Hepatocyte (in vitro differentiated cells): Measurements from ENCODE around the gene LLGL1. TPM values are rescaled to one million over a fixed set of nuclear protein-coding genes. Genes with fewer than 3 reads are reported as not detected.

Source experiments
- DNase-seq: peaks from one replicate; pipeline ENCODE4 v3.0.0-alpha.2; 2016; ENCODE audit warnings: low spot score
- H2AFZ ChIP-seq: fragments of 200-600 bp; sonication (generic); 2 replicates; pipeline ENCODE4 v1.6.0; 2016; ENCODE audit warnings: antibody characterized with exemption, mild to moderate bottlenecking
- H3K27ac ChIP-seq: fragments of 200-600 bp; sonication (generic); 2 replicates; pipeline ENCODE4 v1.5.1; 2016; ENCODE audit warnings: mild to moderate bottlenecking
- H3K27me3 ChIP-seq: fragments of 200-600 bp; sonication (generic); 2 replicates; pipeline ENCODE4 v1.6.1; 2016
- H3K36me3 ChIP-seq: fragments of 200-600 bp; sonication (generic); replicated peaks from 2 replicates; pipeline ENCODE4 v1.5.1; 2016; ENCODE audit warnings: low read depth; ENCODE audit not compliant: insufficient read depth
- H3K4me1 ChIP-seq: fragments of 200-600 bp; sonication (generic); 2 replicates; pipeline ENCODE4 v1.5.1; 2016; ENCODE audit warnings: mild to moderate bottlenecking, moderate library complexity; ENCODE audit not compliant: insufficient read depth
- H3K4me2 ChIP-seq: fragments of 200-600 bp; sonication (generic); 2 replicates; pipeline ENCODE4 v1.6.0; 2016
- H3K4me3 ChIP-seq: fragments of 200-600 bp; sonication (generic); 2 replicates; pipeline ENCODE4 v1.5.1; 2016; ENCODE audit warnings: mild to moderate bottlenecking
- H3K79me2 ChIP-seq: fragments of 200-600 bp; sonication (generic); 2 replicates; pipeline ENCODE4 v1.6.0; 2017; ENCODE audit warnings: mild to moderate bottlenecking
- H3K9me2 ChIP-seq: fragments of 200-600 bp; sonication (generic); replicated peaks from 2 replicates; pipeline ENCODE4 v1.6.0; 2017; ENCODE audit warnings: mild to moderate bottlenecking; ENCODE audit not compliant: insufficient read depth
- H3K9me3 ChIP-seq: fragments of 200-600 bp; sonication (generic); 2 replicates; pipeline ENCODE4 v1.5.1; 2016; ENCODE audit warnings: low read depth, mild to moderate bottlenecking
- H4K20me1 ChIP-seq: fragments of 200-600 bp; sonication (generic); 2 replicates; pipeline ENCODE4 v1.6.0; 2016; ENCODE audit warnings: mild to moderate bottlenecking; ENCODE audit not compliant: insufficient read depth, poor library complexity, severe bottlenecking
- EZH2 ChIP-seq: fragments of 200-600 bp; sonication (generic); IDR thresholded peaks from 2 replicates; pipeline ENCODE4 v1.6.1; 2016; ENCODE audit warnings: antibody characterized with exemption, mild to moderate bottlenecking, borderline replicate concordance
- EZH2phosphoT487 ChIP-seq: fragments of 200-600 bp; sonication (generic); IDR thresholded peaks from one replicate; pipeline ENCODE4 v1.6.1; 2018; ENCODE audit warnings: antibody characterized with exemption, mild to moderate bottlenecking, low read depth, moderate library complexity; ENCODE audit not compliant: unreplicated experiment, severe bottlenecking
- WGBS: methylation state at CpG from one replicate; pipeline ENCODE4 v1.1.6; 2016; ENCODE audit warnings: low lambda C conversion rate; ENCODE audit errors: missing lambda C conversion rate; 5-methylcytosine and 5-hydroxymethylcytosine counted together
- polyA plus RNA-seq: library from polyadenylated mRNA; unstranded; fragments of >200 nt; fragmentation: Nextera tagmentation; extraction: Ambion mirVana; gene quantifications from 2 replicates; pipeline ENCODE4 v1.2.1, GENCODE V29; 2016
- total RNA-seq: library from RNA; depleted of rRNA; stranded (reverse); fragments of >200 nt; gene quantifications from 2 replicates; pipeline ENCODE4 v1.2.3, GENCODE V29; 2014
- TF ChIP-seq, protein P1 (sequence below): fragments of 200-600 bp; sonication (generic); IDR thresholded peaks from 2 replicates; pipeline ENCODE4 v1.5.1; 2016; ENCODE audit warnings: antibody characterized with exemption, mild to moderate bottlenecking; ENCODE audit not compliant: poor library complexity

Gene LLGL1
- total and polyA plus RNA-seq, 2 experiments from 2014 or later, result 5.4 to 51.9 TPM

DNA sequence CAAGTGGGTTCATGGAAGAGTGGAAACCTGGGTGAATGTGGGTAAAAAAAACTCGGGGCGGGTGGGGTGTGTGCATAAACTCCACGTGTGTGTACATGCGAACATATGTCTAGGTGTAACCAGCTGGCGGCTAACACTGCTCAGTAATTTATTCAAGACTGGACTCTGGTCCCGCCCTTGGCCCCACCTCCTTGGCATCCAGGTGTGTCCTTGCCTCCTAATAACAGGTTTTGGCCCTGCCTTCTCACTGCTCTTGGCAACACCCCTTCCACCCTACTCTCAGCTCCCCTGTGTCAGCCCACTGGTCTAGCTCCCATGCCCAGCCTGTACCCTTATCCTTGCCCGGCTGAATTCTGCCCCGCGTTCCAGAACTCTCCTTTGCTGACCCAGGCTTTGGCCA lies 24.8 kb downstream of the LLGL1 start:
- H3K9me3 ChIP-seq, result no peaks in the 10 kb centered on the region
- WGBS, result 94% methylated on average over 9 of the region's 9 CpGs
- H2AFZ ChIP-seq, result no peak overlapping the region
- no peak for DNase-seq
- no peak overlapping the region for H3K27ac ChIP-seq
- H3K79me2 ChIP-seq, result peaks cover 2% of the 10 kb centered on the region
- H3K9me2 ChIP-seq, result no peaks in the 10 kb centered on the region
- no peaks in the 10 kb centered on the region for H4K20me1 ChIP-seq
- H3K27me3 ChIP-seq, result no peaks in the 10 kb centered on the region
- H3K36me3 ChIP-seq, result no peaks in the 10 kb centered on the region
- no peaks in the 10 kb centered on the region for H3K4me1 ChIP-seq
- no peak for TF ChIP-seq EZH2phosphoT487
- TF ChIP-seq, protein P1, sequence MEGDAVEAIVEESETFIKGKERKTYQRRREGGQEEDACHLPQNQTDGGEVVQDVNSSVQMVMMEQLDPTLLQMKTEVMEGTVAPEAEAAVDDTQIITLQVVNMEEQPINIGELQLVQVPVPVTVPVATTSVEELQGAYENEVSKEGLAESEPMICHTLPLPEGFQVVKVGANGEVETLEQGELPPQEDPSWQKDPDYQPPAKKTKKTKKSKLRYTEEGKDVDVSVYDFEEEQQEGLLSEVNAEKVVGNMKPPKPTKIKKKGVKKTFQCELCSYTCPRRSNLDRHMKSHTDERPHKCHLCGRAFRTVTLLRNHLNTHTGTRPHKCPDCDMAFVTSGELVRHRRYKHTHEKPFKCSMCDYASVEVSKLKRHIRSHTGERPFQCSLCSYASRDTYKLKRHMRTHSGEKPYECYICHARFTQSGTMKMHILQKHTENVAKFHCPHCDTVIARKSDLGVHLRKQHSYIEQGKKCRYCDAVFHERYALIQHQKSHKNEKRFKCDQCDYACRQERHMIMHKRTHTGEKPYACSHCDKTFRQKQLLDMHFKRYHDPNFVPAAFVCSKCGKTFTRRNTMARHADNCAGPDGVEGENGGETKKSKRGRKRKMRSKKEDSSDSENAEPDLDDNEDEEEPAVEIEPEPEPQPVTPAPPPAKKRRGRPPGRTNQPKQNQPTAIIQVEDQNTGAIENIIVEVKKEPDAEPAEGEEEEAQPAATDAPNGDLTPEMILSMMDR, result no peak
- TF ChIP-seq EZH2, result no peak
- H3K4me3 ChIP-seq, result no peak overlapping the region
- H3K4me2 ChIP-seq, result no peak overlapping the region

DNA sequence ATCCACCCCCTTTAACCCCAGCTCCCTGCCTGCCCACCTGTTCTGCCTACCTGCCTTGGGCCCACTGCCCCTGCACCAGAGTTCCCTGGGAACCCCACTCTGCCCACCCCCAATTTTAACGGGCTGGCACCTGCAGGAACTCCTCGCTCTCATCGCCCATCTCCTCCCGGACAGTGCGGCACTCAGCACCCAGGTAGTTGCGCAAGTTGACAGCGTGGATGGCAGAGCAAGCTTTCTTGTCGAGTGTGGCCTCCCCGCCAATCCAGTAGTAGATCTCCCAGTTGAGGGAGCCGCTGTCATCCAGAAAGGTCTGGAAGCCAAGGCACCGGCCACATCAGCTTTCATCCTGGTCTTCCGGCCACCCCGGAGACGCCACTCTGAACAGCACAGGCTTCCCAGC lies 25.3 kb downstream of the LLGL1 start:
- TF ChIP-seq EZH2phosphoT487 (no peak), EZH2 (no peak)
- TF ChIP-seq, protein P1, result no peak
- Histone ChIP-seq H3K27me3 (no peaks in the 10 kb centered on the region), H3K9me2 (no peaks in the 10 kb centered on the region), H3K4me2 (no peak overlapping the region), H2AFZ (no peak overlapping the region), H3K36me3 (no peaks in the 10 kb centered on the region), H3K9me3 (no peaks in the 10 kb centered on the region), H3K27ac (no peak overlapping the region), H3K79me2 (peaks cover 7% of the 10 kb centered on the region), H4K20me1 (peaks cover 2% of the 10 kb centered on the region), H3K4me3 (no peak overlapping the region), H3K4me1 (no peaks in the 10 kb centered on the region)
- no peak for DNase-seq
- 94% methylated on average over 14 of the region's 14 CpGs for WGBS

DNA sequence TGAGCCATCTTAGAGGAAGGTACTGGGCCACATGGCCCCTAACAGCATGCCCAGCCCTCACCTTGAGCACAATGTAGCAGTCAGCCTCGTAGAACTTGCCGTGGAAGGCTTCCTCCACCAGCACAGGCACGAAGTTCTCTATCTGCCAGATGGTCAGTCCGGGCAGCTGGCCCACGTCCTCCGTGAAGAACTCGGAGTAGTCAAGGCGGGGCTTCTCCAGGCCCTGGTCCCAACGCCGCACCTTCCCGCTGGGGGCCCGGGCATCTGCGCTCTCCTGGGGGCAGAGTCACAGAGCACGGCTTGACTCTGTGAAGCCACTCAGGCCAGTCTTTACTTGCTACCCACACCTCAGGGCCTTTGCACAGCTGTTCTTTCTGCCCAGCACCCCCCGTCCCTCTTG lies 25.8 kb downstream of the LLGL1 start:
- Histone ChIP-seq H4K20me1 (peaks cover 7% of the 10 kb centered on the region), H3K4me1 (no peaks in the 10 kb centered on the region), H3K79me2 (peaks cover 12% of the 10 kb centered on the region), H3K36me3 (no peaks in the 10 kb centered on the region), H2AFZ (no peak overlapping the region), H3K4me3 (no peak overlapping the region), H3K27me3 (no peaks in the 10 kb centered on the region), H3K4me2 (no peak overlapping the region), H3K27ac (no peak overlapping the region), H3K9me3 (no peaks in the 10 kb centered on the region), H3K9me2 (no peaks in the 10 kb centered on the region)
- DNase-seq, result no peak
- 95% methylated on average over 15 of the region's 15 CpGs for WGBS
- TF ChIP-seq, protein P1, result no peak
- TF ChIP-seq EZH2phosphoT487 (no peak), EZH2 (no peak)

DNA sequence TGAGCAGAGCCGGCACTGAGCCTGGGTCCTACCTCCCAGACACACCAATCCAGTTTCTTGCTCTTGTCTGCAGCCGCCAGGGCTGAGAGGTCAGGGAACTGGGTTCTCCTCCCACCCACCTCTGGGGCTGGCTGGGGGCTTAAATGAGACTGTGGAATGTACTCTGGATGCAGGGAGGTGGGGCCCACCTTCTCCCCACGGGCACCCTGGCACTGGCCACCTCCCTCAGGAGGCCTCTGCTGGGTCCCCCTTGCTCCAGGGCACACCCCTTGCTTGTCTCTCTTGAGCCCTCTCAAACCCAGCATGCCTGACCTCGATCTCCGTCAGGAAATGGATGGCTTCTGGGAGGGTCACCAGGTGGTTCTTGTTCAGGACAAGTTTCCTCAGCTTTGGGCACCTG lies 26.7 kb downstream of the LLGL1 start:
- no peak overlapping the region for H3K4me2 ChIP-seq
- peaks cover 21% of the 10 kb centered on the region for H3K79me2 ChIP-seq
- H4K20me1 ChIP-seq, result peaks cover 15% of the 10 kb centered on the region
- no peak overlapping the region for H3K27ac ChIP-seq
- no peak overlapping the region for H2AFZ ChIP-seq
- no peaks in the 10 kb centered on the region for H3K9me3 ChIP-seq
- TF ChIP-seq, protein P1, result no peak
- TF ChIP-seq EZH2phosphoT487, result no peak
- no peak for TF ChIP-seq EZH2
- no peaks in the 10 kb centered on the region for H3K9me2 ChIP-seq
- 84% methylated on average over 5 of the region's 5 CpGs for WGBS
- DNase-seq, result no peak
- no peaks in the 10 kb centered on the region for H3K27me3 ChIP-seq
- peaks cover 6% of the 10 kb centered on the region for H3K4me1 ChIP-seq
- H3K4me3 ChIP-seq, result no peak overlapping the region
- H3K36me3 ChIP-seq, result no peaks in the 10 kb centered on the region
